Measurements from ENCODE around the gene ECSIT.
"Not testable (repeated sequence)": the region's sequence is repeated elsewhere in the genome, so short reads cannot be mapped to it uniquely, and the experiment has no call there.

The ECSIT gene, protein sequence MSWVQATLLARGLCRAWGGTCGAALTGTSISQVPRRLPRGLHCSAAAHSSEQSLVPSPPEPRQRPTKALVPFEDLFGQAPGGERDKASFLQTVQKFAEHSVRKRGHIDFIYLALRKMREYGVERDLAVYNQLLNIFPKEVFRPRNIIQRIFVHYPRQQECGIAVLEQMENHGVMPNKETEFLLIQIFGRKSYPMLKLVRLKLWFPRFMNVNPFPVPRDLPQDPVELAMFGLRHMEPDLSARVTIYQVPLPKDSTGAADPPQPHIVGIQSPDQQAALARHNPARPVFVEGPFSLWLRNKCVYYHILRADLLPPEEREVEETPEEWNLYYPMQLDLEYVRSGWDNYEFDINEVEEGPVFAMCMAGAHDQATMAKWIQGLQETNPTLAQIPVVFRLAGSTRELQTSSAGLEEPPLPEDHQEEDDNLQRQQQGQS

DNA sequence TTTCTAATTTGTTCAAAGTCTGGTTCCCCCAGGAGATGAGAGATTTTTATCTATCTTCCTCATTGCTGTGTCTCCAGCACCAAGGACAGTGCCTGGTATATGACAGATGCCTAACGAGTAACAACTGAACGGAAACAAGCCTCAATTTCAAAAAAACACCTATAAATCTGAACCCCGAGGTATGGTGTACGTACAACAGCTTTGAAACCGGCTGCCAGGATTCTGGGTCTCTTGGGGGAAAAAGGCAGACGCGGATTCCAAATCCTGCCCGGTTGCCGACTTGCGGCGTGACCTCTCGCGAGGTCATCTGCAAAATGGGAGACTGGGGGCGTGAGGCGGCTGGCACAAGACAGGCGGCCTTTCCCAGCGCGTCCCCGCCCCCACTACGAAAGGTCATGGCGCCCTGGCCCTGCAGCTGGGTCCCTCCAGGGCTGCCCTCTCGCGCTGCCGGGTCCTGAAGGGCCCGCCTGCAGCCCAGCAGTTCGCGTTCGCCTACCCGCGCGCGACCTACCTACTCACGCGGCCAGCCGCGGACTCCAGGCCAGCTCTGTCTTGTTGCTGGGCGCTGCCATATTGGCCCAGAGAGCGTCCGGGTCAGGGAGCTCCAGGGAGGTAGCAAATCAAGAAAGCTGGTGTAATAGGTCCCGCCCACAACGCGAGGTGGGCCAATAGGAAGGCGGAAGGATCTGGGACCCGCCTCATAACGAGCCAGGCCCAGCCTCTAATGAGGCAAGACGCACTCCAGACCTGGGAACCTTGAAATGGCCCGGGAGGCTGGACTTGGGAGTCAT is at the start of gene ECSIT:
Gene ECSIT, minus strand, starts transcription at position 584 of the 791 bp plus-strand sequence. CDS start 9,964 bp downstream, outside the sequence.
- peak; percentile 86 for DNase-seq (ENCODE audit: low read depth)

DNA sequence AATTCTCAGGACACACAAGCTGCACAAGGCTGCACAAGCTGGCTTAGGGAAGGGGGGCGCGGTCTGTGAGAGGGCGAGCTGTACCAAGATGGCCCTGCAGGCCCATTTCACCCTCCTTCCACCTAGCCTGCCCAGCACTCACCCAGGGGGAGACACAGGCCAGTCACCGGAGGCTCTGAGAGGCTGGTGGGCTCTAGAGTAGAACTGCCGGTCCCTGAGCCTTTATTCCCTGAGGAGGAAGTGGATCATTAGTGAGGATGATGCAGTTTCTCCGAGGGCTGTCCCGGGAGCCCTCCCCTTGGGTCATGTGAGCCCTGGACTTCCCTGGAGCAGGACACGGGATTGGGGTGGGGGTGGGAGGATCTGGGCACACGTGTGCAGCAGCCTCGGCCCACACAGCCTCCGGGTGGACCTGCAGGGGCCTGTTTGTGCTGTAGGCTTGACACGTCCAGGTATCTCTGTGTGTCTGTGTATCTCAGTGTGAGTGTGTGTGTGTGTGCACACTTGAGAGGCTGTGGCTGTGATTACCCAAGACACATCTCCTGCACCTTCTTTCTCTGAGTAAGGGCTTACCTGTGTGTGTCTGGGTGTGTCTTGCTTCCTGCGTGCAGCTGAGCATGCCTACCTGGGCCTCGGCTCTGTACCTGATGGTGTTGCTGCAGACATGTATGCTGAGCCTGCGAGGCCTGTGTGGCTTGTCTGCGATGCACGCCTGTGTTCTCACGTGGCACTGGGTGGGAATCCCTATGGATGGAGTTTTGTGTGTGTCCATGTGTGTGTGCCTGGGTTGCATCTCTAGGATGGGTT is 48.7 kb upstream of the ECSIT start, which contains the start of gene ACP5:
Gene ACP5, minus strand, starts transcription at position 195 of the 807 bp plus-strand sequence. CDS start 328 bp downstream, outside the sequence.
- DNase-seq (ENCODE audit: low read depth) = no peak

DNA sequence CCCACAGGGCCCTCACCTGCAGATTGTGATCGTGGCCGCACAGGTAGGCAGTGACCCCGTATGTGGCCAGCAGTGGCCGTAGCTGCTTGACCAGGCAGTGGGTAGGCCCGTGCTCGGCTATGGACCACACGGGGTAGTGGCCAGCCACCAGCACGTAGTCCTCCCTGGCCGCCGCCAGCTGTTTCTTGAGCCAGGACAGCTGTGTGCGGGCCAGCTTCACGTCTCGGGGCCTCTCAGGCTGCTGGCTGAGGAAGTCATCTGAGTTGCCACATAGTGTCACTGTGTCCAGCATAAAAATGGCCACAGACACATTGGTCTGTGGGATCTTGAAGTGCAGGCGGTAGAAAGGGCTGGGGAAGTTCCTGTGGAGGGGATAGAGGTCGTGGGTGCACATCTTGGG is 47.3 kb upstream of the ECSIT start:
- DNase-seq (ENCODE audit: low read depth) = no peak

DNA sequence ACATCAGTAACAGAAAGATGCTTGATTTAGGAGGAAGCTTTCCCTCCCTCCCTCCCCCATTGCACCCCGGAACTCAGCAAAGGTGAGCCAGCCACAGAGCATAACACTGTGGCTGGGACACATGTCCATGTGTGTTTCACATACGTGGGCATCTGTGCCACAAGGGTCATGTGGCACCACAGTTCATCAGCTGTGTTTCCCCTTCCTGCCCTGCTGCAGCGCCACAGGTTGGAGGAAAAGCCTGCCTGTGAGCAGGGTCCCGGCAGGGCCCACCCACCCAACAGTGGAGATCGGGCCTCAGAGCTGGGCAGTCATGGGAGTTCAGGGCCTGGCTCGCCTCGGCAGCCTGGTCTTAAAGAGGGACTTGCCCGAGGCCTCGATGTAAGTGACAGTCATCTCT is 45.8 kb upstream of the ECSIT start:
- DNase-seq (ENCODE audit: low read depth) = no peak

DNA sequence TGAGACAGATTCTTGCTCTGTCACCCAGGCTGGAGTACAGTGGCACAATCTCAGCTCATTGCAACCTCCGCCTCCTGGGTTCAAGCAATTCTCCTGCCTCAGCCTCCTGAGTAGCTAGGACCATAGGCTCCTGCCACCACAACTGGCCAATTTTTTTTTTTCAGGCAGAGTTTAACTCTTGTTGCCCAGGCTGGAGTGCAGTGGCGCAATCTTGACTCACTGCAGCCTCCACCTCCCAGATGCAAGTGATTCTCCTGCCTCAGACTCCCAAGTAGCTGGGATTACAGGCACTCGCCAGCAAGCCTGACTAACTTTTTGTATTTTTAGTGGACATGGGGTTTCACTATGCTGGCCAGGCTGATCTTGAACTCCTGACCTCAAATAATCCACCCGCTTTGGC is 44.8 kb upstream of the ECSIT start:
- DNase-seq (ENCODE audit: low read depth) = not testable (repeated sequence)

DNA sequence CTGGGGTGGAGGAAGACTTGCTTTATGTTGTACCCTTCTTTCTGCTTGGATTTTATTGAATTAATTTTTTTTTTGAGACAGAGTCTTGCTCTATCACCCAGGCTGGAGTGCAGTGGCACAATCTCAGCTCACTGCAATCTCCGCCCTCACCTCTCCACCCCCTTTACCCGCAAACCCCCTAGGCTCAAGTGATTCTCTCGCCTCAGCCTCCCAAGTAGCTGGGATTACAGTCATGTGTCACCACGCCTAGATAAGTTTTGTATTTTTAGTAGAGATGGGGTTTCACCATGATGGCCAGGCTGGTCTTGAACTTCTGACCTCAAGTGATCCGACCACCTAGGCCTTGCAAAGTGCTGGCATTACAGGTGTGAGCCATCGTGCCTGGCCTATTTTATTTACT is 44.4 kb upstream of the ECSIT start:
- DNase-seq (ENCODE audit: low read depth) = not testable (repeated sequence)

DNA sequence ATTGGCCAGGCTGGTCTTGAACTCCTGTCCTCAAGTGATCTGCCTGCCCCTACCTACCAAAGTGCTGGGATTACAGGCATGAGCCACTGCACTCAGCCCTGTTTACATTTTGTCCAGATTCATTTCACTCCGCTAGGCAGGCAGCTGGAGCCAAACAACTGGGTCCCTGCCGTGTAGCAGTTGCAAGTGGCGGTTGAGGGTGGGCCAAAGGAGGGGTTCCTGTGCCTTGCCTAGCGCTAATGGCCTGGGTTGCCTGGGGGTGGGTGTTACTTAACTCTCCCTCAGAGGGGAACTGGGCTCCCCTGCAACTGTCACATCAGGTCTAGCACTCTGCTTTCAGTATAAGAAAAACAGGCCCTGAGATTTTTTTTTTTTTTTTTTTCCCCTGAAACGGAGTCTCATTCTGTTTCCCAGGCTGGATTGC is 41.1 kb upstream of the ECSIT start:
- DNase-seq (ENCODE audit: low read depth) = no peak

DNA sequence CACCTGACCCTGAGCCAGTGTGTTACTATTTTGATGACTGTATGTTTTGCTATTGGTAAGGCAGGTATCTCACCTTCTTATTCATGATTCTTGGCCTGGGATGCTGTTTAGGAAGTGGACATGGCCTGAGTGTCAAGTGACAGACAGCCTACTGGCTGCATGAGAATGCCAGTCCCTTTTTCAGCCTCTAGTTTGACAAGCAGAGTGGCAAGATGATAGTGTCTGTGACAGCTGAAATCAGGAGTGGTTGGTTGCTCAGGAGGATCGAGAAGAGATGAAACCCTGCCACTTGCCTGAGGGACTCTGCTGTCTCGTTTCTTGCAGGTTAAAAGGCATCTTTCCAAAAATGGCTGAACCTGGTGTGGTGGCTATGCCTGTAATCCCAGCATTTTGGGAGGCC is 37.2 kb upstream of the ECSIT start:
- no peak for DNase-seq (ENCODE audit: low read depth)

DNA sequence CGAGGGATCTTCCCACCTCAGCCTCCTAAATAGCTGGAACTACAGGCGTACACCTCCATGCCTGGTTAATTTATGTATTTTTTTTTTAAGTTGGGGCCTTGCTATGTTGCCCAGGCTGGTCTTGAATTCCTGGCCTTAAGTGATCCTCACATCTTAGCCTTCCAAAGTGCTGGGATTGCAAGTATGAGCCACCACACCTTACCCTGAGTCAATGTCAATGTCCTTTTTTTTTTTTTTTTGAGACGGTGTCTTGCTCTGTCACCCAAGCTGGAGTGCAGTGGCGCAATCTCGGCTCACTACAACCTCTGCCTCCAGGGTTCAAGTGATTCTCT is 36.7 kb upstream of the ECSIT start:
- not testable (repeated sequence) for DNase-seq (ENCODE audit: low read depth)

DNA sequence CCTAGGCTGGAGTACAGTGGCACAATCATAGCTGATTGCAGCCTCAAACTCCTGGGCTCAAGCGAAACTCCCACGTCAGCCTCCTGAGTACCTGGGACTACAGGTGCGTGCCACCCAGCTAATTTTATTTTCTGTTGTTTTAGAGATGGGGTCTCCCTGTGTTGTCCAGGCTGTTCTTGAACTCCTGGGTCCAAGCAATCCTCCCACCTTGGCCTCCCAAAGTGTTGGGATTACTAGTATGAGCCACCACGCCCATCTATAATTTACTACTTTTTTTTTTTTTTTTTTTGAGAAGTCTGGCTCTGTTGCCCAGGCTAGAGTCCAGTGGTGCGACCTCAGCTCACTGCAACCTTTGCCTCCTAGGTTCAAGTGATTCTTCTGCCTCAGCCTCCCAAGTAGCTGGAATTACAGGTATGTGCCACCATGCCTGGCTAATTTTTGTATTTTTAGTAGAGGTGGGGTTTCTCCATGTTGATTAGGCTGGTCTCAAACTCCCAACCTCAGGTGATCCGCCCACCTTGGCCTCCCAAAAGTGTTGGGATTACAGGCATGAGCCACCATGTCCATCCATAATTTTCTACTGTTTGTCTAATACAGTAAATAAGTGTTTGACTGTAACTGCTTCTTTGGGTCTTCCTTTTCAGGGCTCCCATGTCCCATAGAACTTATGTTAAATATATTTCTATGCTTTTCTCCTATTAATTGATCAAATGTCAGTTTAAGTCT is 35.3 kb upstream of the ECSIT start:
- not testable (repeated sequence) for DNase-seq (ENCODE audit: low read depth)

DNA sequence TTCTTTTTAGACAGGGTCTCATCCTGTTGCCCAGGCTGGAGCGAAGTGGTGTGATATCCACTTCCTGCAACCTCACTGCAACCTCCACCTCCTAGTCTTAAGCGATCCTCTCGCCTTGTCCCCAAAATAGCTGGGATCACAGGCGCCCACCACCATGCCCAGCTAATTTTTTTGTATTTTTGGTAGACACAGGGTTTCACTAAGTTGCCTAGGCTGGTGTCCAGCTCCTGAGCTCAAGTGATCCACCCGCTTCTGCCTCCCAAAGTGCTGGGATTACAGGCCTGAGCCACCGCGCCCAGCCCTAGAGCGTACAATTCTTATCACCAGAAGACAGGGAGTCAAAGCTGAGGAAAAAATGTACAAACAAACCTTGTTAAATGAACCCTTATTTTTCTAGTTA is 34.6 kb upstream of the ECSIT start:
- DNase-seq (ENCODE audit: low read depth) = no peak

DNA sequence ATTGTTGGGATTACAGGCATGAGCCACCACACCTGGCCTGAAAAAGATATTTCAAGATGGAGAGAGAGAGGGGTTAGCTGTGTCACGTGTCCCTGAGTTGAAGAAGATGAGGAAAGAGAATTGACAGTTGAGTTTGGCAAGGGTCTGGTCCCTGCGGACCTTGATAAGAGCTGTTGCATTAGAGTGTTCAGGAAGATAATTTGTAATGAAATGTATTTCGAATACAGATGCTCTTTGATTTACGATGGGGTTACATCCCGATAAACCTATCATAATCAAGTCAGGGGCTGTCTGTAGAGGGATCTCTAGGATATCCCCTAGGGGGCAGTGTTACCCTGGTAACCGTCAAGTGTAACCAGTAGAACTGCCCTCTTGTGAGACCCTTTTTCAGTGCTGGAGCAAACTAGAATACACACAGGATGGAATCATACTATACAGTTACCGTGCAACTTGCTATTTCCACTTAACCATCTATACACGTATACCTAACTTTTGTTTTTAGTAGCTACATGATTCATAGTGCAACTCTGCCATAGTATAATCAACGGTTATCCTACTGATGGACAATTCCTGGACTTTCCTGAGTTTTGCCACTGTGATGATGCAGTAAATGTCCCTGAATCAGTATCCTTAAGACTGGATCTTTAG is 31.6 kb upstream of the ECSIT start:
- DNase-seq (ENCODE audit: low read depth) = peak; percentile 34

DNA sequence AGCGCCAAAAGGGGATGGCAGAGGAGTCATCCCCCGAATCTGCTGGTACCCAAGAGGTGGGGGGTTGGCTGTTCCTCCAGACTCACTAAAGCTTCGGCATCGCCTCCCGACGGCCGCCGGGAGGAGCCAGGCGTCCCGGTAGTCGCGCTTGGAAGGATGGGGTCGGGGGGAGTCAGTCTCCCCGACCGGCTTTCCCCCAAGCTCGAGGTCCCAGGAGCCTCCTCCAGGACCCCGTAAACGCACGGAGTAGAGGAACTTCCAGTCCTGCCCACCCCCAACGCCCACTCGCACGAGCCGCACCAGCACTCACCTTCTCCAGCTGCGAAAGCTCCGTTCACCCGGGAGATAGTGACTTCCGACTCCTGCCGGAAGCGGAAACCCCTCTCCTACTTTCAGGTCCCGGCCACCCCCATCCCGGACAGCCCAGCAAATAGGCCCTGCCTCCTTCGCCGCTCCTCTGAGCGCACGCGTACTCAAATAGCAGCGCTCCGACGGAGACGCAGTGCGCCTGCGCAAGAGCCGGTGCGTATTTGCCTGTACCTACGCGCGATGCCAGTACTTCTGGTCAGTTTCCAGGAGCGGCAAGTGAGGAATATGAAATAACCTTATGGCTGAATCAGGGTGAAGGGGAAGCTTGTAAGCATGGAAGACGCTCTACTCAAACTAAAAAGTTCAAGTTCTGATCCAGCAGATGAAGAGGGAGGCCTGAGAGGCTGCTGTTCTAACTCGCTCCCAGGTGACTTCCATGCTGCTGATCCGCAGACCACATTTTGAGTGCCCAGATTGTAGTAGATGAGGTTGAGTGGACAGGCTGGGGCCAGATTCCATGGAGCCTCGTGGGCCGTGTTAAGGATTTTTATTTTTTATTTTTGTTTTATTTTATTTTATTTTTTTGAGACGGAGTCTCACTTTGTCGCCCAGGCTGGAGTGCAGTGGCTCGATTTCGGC is 30.2 kb upstream of the ECSIT start, which contains the start of gene ELOF1:
Gene ELOF1, minus strand, starts transcription at position 350 of the 948 bp plus-strand sequence. CDS start 4,883 bp downstream, outside the sequence.
- DNase-seq (ENCODE audit: low read depth) = peak; percentile 95

DNA sequence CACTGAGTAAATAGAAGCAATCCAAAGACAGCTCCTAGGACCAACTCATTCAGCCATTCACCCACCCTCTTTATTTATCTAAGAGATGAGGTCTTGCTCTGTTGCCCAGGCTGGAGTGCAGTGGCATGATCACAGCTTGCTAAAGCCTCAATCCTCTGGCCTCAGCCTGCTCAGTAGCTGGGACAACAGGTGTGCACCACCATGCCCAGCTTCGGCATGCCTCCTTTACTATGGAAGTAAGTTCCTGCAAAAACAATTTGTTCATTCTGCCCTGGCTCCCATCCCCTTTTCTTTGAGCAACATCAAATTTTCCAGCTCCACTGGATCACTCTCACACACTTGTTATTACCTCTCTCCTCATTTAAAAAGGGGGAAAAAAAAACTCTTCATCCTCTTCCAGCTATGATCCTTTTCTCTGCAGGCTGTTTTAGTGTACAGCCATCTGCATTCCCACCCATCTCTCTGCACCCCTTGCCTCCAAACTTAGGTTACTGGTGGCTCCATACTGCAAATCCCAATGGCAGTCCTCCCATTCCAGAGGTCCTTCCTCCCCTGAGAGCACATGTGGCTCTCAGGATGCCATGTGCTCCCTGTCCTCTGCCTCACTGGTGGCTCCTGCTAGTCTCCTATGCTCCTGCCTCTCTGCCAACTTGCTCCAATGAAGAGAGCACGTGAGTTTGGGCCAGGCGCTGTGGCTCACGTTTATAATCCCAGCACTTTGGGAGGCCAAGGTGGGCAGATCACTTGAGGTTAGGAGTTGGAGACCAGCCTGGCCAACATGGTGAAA is 27.9 kb upstream of the ECSIT start:
- no peak for DNase-seq (ENCODE audit: low read depth)

DNA sequence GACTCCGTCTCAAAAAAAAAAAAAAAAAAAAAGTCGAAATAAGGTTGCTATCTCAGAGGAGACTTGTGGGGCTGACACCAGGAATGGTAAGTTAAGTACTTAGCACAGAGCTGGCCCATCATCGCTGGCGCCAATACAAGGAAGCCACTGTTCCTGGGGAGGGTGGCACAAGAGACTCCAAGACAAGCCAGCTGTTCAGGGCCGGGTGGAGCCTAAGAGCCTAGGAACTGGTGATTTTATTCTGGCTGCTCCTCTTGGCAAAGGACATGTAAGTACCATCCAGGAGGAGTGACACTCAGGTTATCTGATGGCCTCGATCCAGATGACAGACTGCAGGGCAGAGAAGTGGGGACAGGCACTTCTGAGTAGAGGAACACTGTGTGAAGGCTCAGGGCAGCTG is 26.3 kb upstream of the ECSIT start:
- no peak for DNase-seq (ENCODE audit: low read depth)

DNA sequence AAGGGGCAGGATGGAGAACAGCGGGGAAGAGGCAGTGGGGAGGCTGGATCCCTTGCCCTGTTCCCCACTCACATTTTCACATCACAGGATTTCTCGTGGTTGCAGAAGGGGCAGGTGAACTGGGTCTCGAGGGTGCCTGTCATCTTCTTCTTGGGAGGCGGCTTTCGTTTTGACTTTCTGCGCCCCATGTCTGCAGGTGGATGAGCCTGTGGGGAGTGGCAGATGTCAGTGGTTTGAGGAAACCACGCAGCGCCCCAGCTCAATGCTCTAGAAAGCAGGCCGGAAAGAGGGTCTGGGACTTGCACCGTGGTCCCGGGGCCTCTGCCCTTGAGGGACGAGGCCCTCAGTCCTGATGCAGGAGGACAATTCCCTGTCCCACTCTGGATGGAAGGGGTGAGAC is 25.2 kb upstream of the ECSIT start:
- no peak for DNase-seq (ENCODE audit: low read depth)

DNA sequence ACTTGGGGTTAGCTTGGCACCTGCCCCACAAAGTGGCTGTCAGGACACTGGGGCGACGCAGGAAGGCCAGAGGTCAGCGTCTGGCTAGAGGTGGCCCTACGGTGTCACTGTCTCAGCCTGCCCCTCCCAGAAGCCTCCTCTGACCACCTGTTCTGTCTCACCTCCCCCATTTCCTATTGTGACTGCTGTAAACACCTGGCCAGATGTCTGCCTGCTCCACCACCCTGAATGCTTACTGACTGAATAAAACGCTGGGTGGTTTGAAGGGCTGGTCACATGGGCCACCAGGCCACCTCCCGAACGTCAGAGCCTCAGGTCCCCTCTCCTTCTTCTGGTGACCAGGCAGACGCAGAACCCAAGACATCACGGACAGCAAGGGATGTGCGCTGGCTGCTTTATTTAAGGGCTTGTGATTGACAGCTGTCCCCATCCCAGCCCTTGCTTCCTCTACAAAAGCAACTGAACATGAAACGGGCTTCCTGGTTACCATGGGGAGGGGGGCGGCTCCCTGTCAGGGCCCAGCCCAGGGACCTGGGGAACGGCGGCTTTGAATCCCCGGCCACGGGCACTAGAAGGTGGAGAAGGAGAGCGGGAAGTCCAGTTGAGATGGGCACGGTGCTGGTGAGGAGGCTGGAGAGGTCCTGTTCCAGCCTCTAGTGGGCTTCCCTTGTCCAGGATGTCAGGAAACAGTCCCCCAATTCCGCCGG is 23.9 kb upstream of the ECSIT start:
- DNase-seq (ENCODE audit: low read depth) = no peak

DNA sequence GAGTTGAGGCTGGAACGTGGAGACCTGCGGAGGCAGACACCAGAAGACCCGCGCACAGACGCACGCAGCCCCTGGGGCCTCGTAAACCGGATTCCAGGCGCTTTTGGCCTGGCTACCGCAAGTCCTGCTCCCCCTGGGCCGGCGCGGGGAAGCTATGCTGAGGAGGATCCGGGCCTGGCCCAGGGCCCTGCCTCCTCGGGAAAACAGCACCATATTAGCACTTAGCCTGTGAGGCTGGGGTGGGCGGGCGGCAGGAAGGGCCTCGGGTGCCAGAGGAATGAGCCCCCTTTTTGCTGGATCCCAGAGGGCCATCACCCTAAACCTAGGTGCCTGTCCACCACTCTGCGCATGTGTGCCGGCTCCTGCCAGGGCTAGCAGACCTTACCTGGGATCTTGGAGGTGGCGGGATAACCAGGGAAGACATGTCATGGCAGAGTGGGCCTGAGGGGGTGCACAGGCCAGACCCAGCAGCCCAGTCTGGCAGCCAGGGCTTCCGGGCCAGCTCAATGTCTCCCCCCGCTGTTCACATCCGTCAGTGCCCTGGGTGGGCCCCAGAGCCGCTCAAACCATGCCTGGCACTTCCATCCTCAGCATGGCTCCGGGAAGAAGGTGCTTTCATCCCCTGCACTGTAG is 22.8 kb upstream of the ECSIT start:
- DNase-seq (ENCODE audit: low read depth) = no peak
